Stimulated activated CD8-positive, alpha-beta memory T cell treated with anti-CD3 and anti-CD28 coated beads, Interleukin-2, amount 100 ng/mL, for 1 hour (primary cell): ENCODE data around the gene BCAP29.
"Not testable (repeated sequence)": the region's sequence is repeated elsewhere in the genome, so short reads cannot be mapped to it uniquely, and the experiment has no call there.

Source experiments
- DNase-seq, 2 donors: peaks; one replicate each; pipeline ENCODE4 v3.0.0-alpha.2; 2020; ENCODE audit warnings: low read depth in 2 of 2

BCAP29 gene

GRCh38 chr7:107579885-107580715 is at the start of gene BCAP29:
BCAP29 (plus strand) TSS chr7:107580246; CDS start chr7:107580773, 527 bp downstream.
- peak; percentile 29 to 44 for DNase-seq

- DNase-seq = no peak
Observed at GRCh38 chr7:107530751-107531150, 49.3 kb upstream of the BCAP29 start.

GRCh38 chr7:107534139-107534538 is 45.9 kb upstream of the BCAP29 start:
- DNase-seq = no peak

- not testable (repeated sequence) for DNase-seq
Observed at GRCh38 chr7:107537228-107537627, 42.8 kb upstream of the BCAP29 start.

GRCh38 chr7:107538001-107538400 is 42.0 kb upstream of the BCAP29 start:
- no peak for DNase-seq

GRCh38 chr7:107543338-107543993 is 36.6 kb upstream of the BCAP29 start:
- DNase-seq = no peak

GRCh38 chr7:107544848-107545591 is 35.0 kb upstream of the BCAP29 start:
- DNase-seq = no peak

GRCh38 chr7:107551936-107552335 is 28.1 kb upstream of the BCAP29 start:
- DNase-seq = no peak

- DNase-seq = no peak
Observed at GRCh38 chr7:107555893-107556292, 24.2 kb upstream of the BCAP29 start.

- DNase-seq = no peak
Observed at GRCh38 chr7:107559864-107560263, 20.2 kb upstream of the BCAP29 start.

GRCh38 chr7:107560898-107561516 is 19.0 kb upstream of the BCAP29 start:
- DNase-seq = no peak

GRCh38 chr7:107563081-107563774 is 16.8 kb upstream of the BCAP29 start:
- DNase-seq = no peak

- peak; percentile 68 to 69 for DNase-seq
Observed at GRCh38 chr7:107563775-107564552, 16.1 kb upstream of the BCAP29 start, which contains the start of the genes COG5 and DUS4L. COG5 (minus strand) TSS chr7:107563920; CDS start chr7:107563896, 24 bp downstream. DUS4L (plus strand) TSS chr7:107563971; CDS start chr7:107567071, 3,100 bp downstream.

GRCh38 chr7:107564553-107565298 is 15.3 kb upstream of the BCAP29 start:
- DNase-seq = no peak

- DNase-seq = no peak
Observed at GRCh38 chr7:107570298-107570697, 9.7 kb upstream of the BCAP29 start.

- no peak for DNase-seq
Observed at GRCh38 chr7:107573537-107573936, 6.5 kb upstream of the BCAP29 start.

- DNase-seq = no peak
Observed at GRCh38 chr7:107579554-107579884, 527 bp upstream of the BCAP29 start.

- no peak for DNase-seq
Observed at GRCh38 chr7:107580716-107581383, 804 bp downstream of the BCAP29 start.

GRCh38 chr7:107581387-107582013 is 1.5 kb downstream of the BCAP29 start:
- DNase-seq = no peak
